GM21717 (cell line): ENCODE data around the gene TOP2B.

ENCODE experiments used
- ATAC-seq: cut with Tn5 transposase; IDR thresholded peaks from one replicate; pipeline ENCODE4 v1.9.1; 2021; ENCODE audit warnings: mild to moderate bottlenecking, moderate library complexity; ENCODE audit not compliant: unreplicated experiment

Gene TOP2B

DNA sequence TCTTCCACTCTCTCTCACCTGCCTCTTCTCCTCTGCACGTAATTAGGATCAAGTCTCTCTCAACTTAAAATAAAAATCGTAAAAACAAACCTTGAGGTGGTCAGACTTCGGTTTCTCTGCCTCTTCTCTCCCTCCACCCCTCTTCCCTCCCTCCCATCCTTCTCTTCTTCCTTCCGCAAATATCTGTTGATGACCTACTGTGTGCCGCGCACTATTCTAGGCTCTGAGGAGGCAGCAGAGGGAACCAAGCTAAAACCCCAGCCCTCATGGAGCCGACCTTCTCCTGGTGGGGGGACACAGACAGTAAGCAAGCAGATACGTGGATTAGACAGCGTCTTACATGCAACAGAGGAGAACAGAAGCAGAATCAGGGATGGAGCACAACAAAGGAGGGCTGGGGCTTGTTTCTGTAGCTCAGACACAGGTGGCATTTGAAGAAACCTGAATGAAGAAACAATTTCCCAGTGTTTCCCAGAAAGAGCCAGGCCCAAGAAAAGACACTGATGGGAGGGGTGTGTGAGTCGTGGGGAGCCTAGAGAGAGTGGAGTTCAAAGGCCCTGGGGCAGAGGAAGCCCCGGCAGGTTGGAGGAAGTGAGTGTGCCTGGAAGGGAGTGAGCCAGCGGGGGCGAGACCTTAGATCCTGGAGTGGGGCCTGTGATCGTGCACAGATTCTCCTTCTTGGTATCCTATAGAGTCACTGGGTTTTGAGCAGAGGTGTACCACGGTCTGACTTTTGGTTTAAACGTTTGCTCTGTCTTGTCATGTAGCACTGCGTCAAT lies 80.5 kb downstream of the TOP2B start:
- no peak for ATAC-seq

GRCh38 chr3:25583343-25583742 lies 81.4 kb downstream of the TOP2B start:
- no peak for ATAC-seq

GRCh38 chr3:25582242-25582641 lies 82.5 kb downstream of the TOP2B start:
- no peak for ATAC-seq

- no peak for ATAC-seq
Observed at GRCh38 chr3:25581823-25582222, 82.9 kb downstream of the TOP2B start.

DNA sequence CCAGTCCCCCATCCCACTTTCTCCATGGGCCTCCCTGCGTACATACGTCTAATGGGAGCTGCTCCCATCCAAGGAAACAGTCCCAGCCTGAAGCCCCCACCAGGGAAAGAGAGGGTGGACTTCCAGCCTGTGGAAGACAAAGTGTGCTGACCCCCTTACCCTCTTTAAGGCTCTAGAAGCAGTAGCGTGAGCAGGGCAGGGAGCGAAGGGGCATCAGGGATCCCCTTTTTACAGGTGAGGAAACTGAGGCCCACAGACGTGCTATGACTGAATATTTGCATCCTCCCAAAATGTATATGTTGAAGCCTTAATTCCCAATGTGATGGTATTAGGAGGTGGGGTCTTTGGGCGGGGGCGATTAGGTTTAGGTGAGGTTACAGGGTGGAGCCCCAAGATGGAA lies 83.4 kb downstream of the TOP2B start:
- no peak for ATAC-seq

GRCh38 chr3:25580534-25580933 lies 84.2 kb downstream of the TOP2B start:
- no peak for ATAC-seq

- ATAC-seq = no peak
Observed at GRCh38 chr3:25578059-25578458, 86.6 kb downstream of the TOP2B start.

- ATAC-seq = no peak
Observed at GRCh38 chr3:25576831-25577454, 87.8 kb downstream of the TOP2B start.

- no peak for ATAC-seq
Observed at GRCh38 chr3:25576146-25576545, 88.6 kb downstream of the TOP2B start.

- no peak for ATAC-seq
Observed at GRCh38 chr3:25575001-25575400, 89.7 kb downstream of the TOP2B start.

DNA sequence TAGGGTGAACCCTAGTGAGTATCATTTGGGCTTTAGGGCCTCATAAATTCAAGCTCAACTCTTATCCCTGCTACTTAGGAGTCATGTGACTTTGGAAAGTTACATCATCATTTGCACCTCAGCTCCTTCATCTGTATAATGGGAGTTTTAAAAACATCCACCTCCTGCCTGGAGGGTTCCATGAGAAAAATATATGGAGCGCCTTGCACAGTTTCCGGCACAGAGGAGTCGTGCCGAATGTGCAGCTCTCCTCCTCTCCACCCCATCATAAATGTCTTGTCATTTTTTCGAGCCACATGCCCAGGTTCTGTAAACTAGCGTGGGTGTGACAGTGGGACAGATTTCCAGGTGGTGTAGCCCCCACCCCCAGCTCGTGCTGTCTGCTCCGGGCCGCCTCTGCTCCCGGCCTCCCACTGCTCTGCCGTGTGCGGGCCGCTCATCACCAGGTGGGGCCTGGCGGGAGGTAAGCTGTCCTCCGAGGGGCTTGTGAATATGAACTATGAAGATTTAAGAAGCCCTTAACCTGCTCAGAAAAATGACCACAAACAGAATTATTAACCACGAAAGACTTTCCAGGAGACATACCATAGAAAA lies 90.4 kb downstream of the TOP2B start:
- no peak for ATAC-seq

- ATAC-seq = no peak
Observed at GRCh38 chr3:25573386-25574171, 91.1 kb downstream of the TOP2B start.

DNA sequence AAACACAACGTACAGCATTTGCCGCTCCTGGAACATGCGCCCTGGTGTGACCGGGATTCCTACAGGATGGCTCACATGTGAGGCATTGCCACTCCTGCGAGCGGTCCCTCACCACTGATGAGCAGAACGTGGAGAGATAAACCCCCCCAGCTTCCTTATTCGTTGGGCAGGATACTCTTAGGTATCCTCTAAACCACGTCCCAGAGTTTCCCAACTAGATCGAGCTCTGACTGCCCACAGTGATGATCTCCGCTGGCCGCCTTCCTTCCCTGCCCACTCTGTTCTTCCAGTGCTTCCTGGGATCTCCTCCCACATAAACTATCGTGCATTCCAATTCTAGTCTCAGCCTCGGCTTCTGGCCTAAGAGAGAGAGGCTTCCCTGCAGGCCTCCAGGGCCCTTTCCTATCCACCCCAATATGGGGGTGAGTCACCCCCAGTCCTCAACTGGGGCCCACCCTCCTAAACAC lies 91.8 kb downstream of the TOP2B start:
- ATAC-seq = no peak

- no peak for ATAC-seq
Observed at GRCh38 chr3:25572336-25572735, 92.4 kb downstream of the TOP2B start.

GRCh38 chr3:25571285-25571684 lies 93.4 kb downstream of the TOP2B start:
- no peak for ATAC-seq

DNA sequence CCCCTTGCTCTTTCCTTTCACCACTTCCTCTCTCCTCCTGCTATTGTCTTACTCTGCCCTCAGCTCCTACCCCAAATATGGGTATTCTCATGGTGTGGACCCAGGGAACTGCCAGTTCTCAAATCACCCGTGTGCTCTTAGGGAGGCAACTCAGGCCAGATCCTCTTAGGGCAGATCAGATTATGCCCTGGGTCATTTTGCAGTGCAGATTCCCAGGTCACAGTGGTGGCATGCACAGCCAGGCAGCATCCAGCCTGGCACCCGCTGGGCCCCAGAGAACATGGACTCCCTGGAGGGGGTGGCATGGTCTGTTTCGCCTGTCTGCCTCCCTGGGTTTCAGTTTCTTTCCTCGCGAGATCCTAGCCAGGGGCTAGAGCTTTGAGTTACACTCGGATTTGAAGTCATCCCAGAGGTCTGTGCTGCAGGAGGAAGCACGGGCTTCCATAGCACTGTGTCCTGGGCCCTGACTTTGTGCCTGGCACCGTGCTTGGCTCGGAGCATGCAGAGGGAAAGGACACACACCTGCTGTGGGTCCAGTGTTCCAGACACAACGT lies 96.1 kb downstream of the TOP2B start:
- no peak for ATAC-seq

DNA sequence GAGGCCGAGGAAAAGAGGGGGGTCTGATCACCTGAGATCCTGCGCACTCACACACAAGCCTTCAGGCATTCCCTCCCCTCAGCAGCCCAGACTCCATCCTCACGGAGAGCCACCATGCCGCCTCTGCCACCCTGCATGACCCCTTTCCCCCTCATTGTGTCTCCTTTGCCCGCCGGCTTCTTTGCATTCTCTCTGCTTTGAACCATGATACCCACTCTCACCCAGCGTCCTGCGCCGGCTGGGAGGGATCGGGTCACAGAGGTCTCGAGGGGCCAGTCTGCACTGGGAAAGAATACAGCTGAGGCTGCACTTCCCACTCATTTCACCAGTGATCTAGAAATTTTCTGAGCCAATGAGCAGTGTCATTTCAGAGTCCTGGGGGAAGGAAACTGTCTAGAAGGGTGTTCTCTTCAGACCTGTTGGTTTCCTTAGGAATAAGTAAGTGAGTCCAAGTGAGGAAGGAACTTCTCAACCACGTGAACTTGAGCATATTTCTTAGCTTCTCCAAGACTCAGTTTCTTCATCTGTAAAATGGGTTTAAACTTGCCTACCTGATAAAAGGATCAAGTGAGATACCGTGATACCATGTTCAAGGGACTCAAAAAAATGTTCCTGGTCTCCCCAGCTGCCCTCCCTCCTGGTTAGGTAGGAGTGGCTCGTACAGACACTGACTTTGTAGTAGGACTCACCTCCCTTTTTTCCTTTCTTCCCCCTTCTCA lies 96.7 kb downstream of the TOP2B start:
- no peak for ATAC-seq

- no peak for ATAC-seq
Observed at GRCh38 chr3:25567388-25567787, 97.3 kb downstream of the TOP2B start.

GRCh38 chr3:25566358-25566920 lies 98.3 kb downstream of the TOP2B start:
- ATAC-seq = no peak

- no peak for ATAC-seq
Observed at GRCh38 chr3:25565807-25566206, 98.9 kb downstream of the TOP2B start.
